Endothelial cell of umbilical vein (primary cell): Measurements from ENCODE around the gene ACOT11. TPM values are rescaled to one million over a fixed set of nuclear protein-coding genes. Genes with fewer than 3 reads are reported as not detected.

Source experiments
- BruUV-seq: library from RNA; stranded (reverse); fragments of 400-500 nt; replicated peaks from 2 replicates; lab custom pipeline; 2021; lab: Mats Ljungman, UMichigan
- CTCF ChIA-PET: fragments of 300-600, 350-600 bp; sonication (Branson Sonifier 250); formaldehyde crosslinking; loops from one replicate; lab custom pipeline; 2021; ENCODE audit warnings: antibody characterized with exemption, inconsistent platforms; lab: Charles Lee
- POLR2A ChIA-PET: fragments of 300-600, 350-600 bp; sonication (Branson Sonifier 250); formaldehyde crosslinking; loops from one replicate; lab custom pipeline; 2021; ENCODE audit warnings: antibody characterized with exemption, inconsistent platforms; lab: Charles Lee
- DNase-seq: peaks from one replicate; pipeline ENCODE4 v3.0.0-alpha.2; 2011; ENCODE audit warnings: low read depth, low spot score
- FAIRE-seq: peaks from 2 replicates; lab custom pipeline; 2011; peaks lifted over from hg19 to GRCh38; lab: Jason Lieb, UNC
- H2AFZ ChIP-seq: 2 replicates; pipeline ENCODE4 v1.6.0; 2012; ENCODE audit warnings: low read depth, low read length, control low read depth, inconsistent platforms
- H3K27ac ChIP-seq: 2 replicates; pipeline ENCODE4 v1.5.1; 2011; ENCODE audit warnings: low read depth, mild to moderate bottlenecking, control low read depth, low read length, moderate library complexity; ENCODE audit not compliant: insufficient read depth
- H3K27me3 ChIP-seq, 2 experiments: 2 replicates each; pipeline versions ENCODE4 v1.6.0 to v1.6.1; 2011; ENCODE audit warnings: low read length in 2 of 2, mixed read lengths in 1 of 2; ENCODE audit not compliant: control insufficient read depth in 2 of 2, insufficient read depth in 2 of 2
- H3K36me3 ChIP-seq, 2 experiments: 2 replicates in 1 of 2; 3 replicates in 1 of 2; pipeline ENCODE4 v1.5.1; 2011; ENCODE audit warnings: low read length in 2 of 2, mild to moderate bottlenecking in 1 of 2, moderate library complexity in 1 of 2; ENCODE audit not compliant: control insufficient read depth in 2 of 2, insufficient read depth in 2 of 2; ENCODE audit errors: extremely low read depth in 1 of 2
- H3K4me1 ChIP-seq: 3 replicates; pipeline ENCODE4 v1.5.1; 2011; ENCODE audit warnings: mild to moderate bottlenecking, low read length; ENCODE audit not compliant: control insufficient read depth, insufficient read depth; ENCODE audit errors: extremely low read depth
- H3K4me2 ChIP-seq: 2 replicates; pipeline ENCODE4 v1.6.1; 2011; ENCODE audit warnings: low read length, control low read depth, mixed read lengths; ENCODE audit not compliant: insufficient read depth
- H3K4me3 ChIP-seq, 3 experiments: fragments of 200-600 bp in 1 of 3; sonication (generic), shearing (Covaris generic) in 1 of 3; replicated peaks in 1 of 3; 2 replicates each; pipeline ENCODE4 v1.5.1; 2011 to 2016; ENCODE audit warnings: control low read depth in 3 of 3, low read length in 3 of 3, mild to moderate bottlenecking in 2 of 3, inconsistent platforms in 1 of 3, low read depth in 1 of 3, moderate library complexity in 1 of 3; ENCODE audit not compliant: insufficient read depth in 1 of 3
- H3K79me2 ChIP-seq: 2 replicates; pipeline ENCODE4 v1.6.0; 2012; ENCODE audit warnings: low read length, inconsistent platforms; ENCODE audit not compliant: control insufficient read depth, insufficient read depth
- H3K9ac ChIP-seq: replicated peaks from 2 replicates; pipeline ENCODE3; 2011; ENCODE audit warnings: low read length, control low read depth; ENCODE audit not compliant: insufficient read depth; ENCODE audit errors: extremely low read depth
- H3K9me1 ChIP-seq: replicated peaks from 3 replicates; pipeline ENCODE4 v1.6.0; 2011; ENCODE audit warnings: mild to moderate bottlenecking, low read length; ENCODE audit not compliant: control insufficient read depth, insufficient read depth; ENCODE audit errors: extremely low read depth
- H3K9me3 ChIP-seq: replicated peaks from 2 replicates; pipeline ENCODE4 v1.5.1; 2012; ENCODE audit warnings: low read length, inconsistent platforms; ENCODE audit not compliant: control insufficient read depth, insufficient read depth
- H4K20me1 ChIP-seq: replicated peaks from 2 replicates; pipeline ENCODE3; 2011; ENCODE audit warnings: mild to moderate bottlenecking, low read length; ENCODE audit not compliant: control insufficient read depth, insufficient read depth; ENCODE audit errors: extremely low read depth
- CTCF ChIP-seq, 2 donors: IDR thresholded peaks; 1 replicate in 1 of 2; 2 replicates in 1 of 2; pipeline ENCODE4 v1.5.1; 2011; ENCODE audit warnings: low read length in 2 of 2, mild to moderate bottlenecking in 2 of 2, moderate library complexity in 2 of 2, control low read depth in 1 of 2, inconsistent platforms in 1 of 2, low read depth in 1 of 2; ENCODE audit not compliant: insufficient read depth in 1 of 2; ENCODE audit errors: extremely low read depth in 1 of 2
- EZH2 ChIP-seq: IDR thresholded peaks from 2 replicates; pipeline ENCODE4 v1.6.1; 2012; ENCODE audit warnings: borderline replicate concordance, low read depth, mild to moderate bottlenecking, moderate library complexity, low read length, inconsistent platforms; ENCODE audit not compliant: severe bottlenecking
- FOS ChIP-seq: IDR thresholded peaks from 2 replicates; pipeline ENCODE4 v1.6.1; 2011; ENCODE audit warnings: mild to moderate bottlenecking, low read length, moderate library complexity, borderline replicate concordance; ENCODE audit not compliant: insufficient read depth
- GATA2 ChIP-seq: IDR thresholded peaks from 2 replicates; pipeline ENCODE4 v1.7.0; 2011; ENCODE audit warnings: low read depth, mild to moderate bottlenecking, moderate library complexity, mixed read lengths, low read length; ENCODE audit not compliant: insufficient read length, insufficient read depth
- JUN ChIP-seq: IDR thresholded peaks from 2 replicates; pipeline ENCODE4 v1.6.1; 2011; ENCODE audit warnings: borderline replicate concordance, low read depth; ENCODE audit not compliant: insufficient read length, insufficient read depth
- MAX ChIP-seq: IDR thresholded peaks from 2 replicates; pipeline ENCODE4 v1.6.1; 2011; ENCODE audit not compliant: insufficient read depth, insufficient read length
- MYC ChIP-seq: IDR thresholded peaks from one replicate; pipeline ENCODE4 v1.6.1; 2011; ENCODE audit warnings: mild to moderate bottlenecking, low read depth, low read length
- POLR2A ChIP-seq: IDR thresholded peaks from 2 replicates; pipeline ENCODE4 v1.6.1; 2012; ENCODE audit warnings: low read depth, mild to moderate bottlenecking, control low read depth, low read length
- dilution Hi-C: fragments of 300-500 bp; cut with MboI; formaldehyde crosslinking; loops from one replicate; pipeline ENCODE4 v1.15.0; 2019; ENCODE audit warnings: low sequenced_read_pairs; ENCODE audit not compliant: extremely low pct_ligation_motif_present
- intact Hi-C: fragments of 100-400 bp; cut with micrococcal nuclease; formaldehyde crosslinking; loops from one replicate; pipeline ENCODE4 v1.10.0; 2022
- polyA plus RNA-seq, 4 experiments: library from polyadenylated mRNA; depleted of rRNA in 3 of 4; stranded (reverse) in 3 of 4; unstranded in 1 of 4; fragments of >200 nt; gene quantifications; 2 replicates each; pipeline versions ENCODE4 v1.2.1 to v1.2.3, GENCODE V29; 2011 to 2012; ENCODE audit warnings: missing spikeins in 1 of 4
- total RNA-seq: library from RNA; stranded (reverse); gene quantifications from 2 replicates; pipeline ENCODE4 v1.2.3, GENCODE V29; 2021

ACOT11 gene
- total and polyA plus RNA-seq, 2 donors (not counting 3 experiments of a cell fraction or from before 2014, with no cell fraction given) = 4.5 to 5.4 TPM

- Histone ChIP-seq H3K9ac (no peak overlapping the region), H3K9me1 (no peaks in the 10 kb centered on the region), H3K4me3 (peak overlapping the region; percentile 17 to 27 (median 26)), H3K4me2 (peak overlapping the region; percentile 71), H3K27ac (no peak overlapping the region), H2AFZ (peak overlapping the region; percentile 96), H3K36me3 (no peaks in the 10 kb centered on the region), H3K9me3 (no peaks in the 10 kb centered on the region), H3K79me2 (no peaks in the 10 kb centered on the region), H3K27me3 (peaks cover 8 to 9% of the 10 kb centered on the region in 2 experiments), H4K20me1 (no peaks in the 10 kb centered on the region), H3K4me1 (peaks cover 4% of the 10 kb centered on the region)
- FAIRE-seq (no peak), DNase-seq (peak; percentile 43)
- dilution Hi-C loops = no loop called here
- BruUV-seq = no TSS peak
- ChIA-PET POLR2A (no interaction called here), CTCF (interaction anchor here (0.6 to 2.4 kb wide), 48 partner anchors 10 to 640 kb away, joined by 3 to 26 read pairs (median 3); partner anchors contain the start of genes ACOT11, CYB5RL, MRPL37 and TTC4)
- TF ChIP-seq FOS = no peak
- TF ChIP-seq GATA2 = no peak
- peak in 1 of 2 donors; percentile 51 for TF ChIP-seq CTCF (IDR thresholded peaks at IDR 0.05; ENCODE audit: extremely low read depth in 1 of 2, insufficient read depth in 1 of 2, low read depth in 1 of 2, low read length in 2 of 2)
- TF ChIP-seq JUN = no peak
- no peak for TF ChIP-seq EZH2
- TF ChIP-seq POLR2A = no peak
- no peak for TF ChIP-seq MYC
- TF ChIP-seq MAX = no peak
- intact Hi-C loops = loop anchor here (1.0 to 5.0 kb wide), 3 partner anchors 43 to 311 kb away; no protein-coding TSS in a partner anchor
Observed at GRCh38 chr1:54499360-54500106, 48.5 kb upstream of the ACOT11 start.
